ENCODE measurements around the gene MTA2.

MTA2 gene

DNA sequence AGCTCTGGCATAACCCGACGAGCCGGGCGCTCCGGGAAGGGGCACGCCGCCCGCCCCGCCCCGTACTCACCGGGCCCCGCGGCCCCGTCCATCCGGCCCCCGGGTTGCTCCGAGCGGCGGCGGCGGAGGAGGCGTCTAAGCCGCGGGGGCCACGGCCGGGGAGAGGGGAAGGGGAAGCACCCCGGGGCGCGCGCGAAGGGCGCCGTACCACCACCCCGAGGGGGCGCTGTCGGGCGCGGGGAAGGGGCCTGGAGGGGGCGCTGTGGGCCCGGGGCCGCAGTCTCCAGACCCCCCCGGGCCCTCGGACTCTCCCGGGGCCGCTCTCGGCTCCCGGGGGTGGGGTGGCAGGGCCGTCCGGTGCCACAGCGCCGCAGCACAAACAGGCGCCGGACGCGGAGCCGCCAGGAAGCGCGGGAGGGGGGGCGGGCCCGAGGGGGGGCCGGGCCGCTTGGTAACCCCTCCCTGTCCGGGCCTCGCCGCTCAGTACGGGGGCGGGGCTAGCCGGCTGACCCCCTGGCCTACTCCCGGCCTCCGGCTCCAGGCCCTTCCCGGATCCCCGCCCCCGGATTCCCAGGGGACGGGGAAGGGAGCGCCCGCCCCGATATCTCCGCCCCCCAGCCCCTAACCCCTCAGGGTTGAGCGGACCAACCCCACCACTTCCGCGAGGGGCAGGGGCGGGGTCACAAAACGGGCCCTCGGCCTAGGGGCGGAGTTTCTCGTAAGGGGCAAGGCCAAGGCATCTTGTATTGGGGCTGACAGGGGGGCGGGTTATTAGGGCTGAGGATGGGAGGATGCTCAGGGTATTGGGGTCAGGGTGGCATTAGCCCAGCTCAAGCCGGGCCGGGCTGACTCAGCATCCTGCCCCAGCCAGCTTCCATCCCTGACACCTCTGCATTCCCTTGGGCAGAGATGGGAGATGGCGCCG, 11.0 kb upstream of the MTA2 start, which contains the start of the genes EML3 and ROM1:
EML3 (minus strand) TSS at position 410 of the 925 bp plus-strand sequence; CDS start at position 92, 318 bp downstream.
ROM1 (plus strand) TSS at position 892 of the 925 bp plus-strand sequence; CDS start at position 917, 25 bp downstream.
- no peak for TF ChIP-seq EZH2 (IDR thresholded peaks at IDR 0.05; ENCODE audit: borderline replicate concordance, low read length)
- TF ChIP-seq, protein P1, sequence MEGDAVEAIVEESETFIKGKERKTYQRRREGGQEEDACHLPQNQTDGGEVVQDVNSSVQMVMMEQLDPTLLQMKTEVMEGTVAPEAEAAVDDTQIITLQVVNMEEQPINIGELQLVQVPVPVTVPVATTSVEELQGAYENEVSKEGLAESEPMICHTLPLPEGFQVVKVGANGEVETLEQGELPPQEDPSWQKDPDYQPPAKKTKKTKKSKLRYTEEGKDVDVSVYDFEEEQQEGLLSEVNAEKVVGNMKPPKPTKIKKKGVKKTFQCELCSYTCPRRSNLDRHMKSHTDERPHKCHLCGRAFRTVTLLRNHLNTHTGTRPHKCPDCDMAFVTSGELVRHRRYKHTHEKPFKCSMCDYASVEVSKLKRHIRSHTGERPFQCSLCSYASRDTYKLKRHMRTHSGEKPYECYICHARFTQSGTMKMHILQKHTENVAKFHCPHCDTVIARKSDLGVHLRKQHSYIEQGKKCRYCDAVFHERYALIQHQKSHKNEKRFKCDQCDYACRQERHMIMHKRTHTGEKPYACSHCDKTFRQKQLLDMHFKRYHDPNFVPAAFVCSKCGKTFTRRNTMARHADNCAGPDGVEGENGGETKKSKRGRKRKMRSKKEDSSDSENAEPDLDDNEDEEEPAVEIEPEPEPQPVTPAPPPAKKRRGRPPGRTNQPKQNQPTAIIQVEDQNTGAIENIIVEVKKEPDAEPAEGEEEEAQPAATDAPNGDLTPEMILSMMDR (IDR thresholded peaks at IDR 0.05; ENCODE audit: low read length) = peak; percentile 97
- H3K27ac ChIP-seq (ENCODE audit: low read depth, low read length, poor library complexity, severe bottlenecking) = peak within 1 kb of the TSS; percentile 73

DNA sequence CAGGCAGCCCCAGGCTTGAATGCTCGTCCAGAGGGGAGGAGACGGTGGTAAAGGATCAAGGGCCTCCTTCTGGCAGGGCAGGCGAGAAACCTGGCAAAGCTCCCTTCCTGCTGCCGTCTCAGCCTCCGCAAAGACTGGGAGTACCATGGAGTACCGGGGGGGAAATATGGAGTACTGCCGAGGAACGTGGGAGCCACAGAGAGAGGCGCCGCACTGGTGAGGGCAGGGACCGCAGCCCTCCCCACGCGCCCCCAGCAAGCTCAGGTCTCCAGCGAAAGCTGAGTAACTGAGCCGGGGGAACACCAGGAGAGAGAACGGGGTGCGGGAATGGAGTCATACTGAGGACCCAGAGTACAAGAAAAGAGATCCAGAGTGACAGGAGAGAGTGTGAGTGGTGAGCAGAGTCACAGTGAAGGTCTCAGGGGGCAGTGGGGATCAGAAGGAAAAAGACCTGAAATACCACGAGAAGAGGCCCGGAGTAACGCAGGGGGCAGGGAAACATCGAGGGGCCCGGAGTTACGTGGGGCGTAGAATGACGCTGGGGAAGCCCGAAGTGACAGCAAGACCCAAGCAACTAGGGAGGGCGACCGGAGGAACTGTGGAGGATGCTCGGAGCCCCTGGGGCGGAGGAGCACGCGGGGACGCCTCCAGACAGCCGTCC, 10.2 kb upstream of the MTA2 start:
- Histone ChIP-seq H3K4me3 (ENCODE audit: low read depth, low read length, poor library complexity, severe bottlenecking) (peak overlapping the region; percentile 78), H4K20me1 (ENCODE audit: insufficient read depth, low read length) (no peaks in the 10 kb centered on the region), H3K27me3 (ENCODE audit: insufficient read depth, low read length) (no peaks in the 10 kb centered on the region), H2AFZ (ENCODE audit: low read length) (no peak overlapping the region), H3K4me1 (ENCODE audit: insufficient read depth, low read length, severe bottlenecking) (peaks cover 39% of the 10 kb centered on the region), H3K9ac (ENCODE audit: low read length) (peak overlapping the region; percentile 94), H3K36me3 (ENCODE audit: insufficient read depth, low read length) (peaks cover 23% of the 10 kb centered on the region), H3K9me3 (ENCODE audit: low read length) (no peaks in the 10 kb centered on the region), H3F3A (ENCODE audit: insufficient read depth, low read length) (no peaks in the 10 kb centered on the region; the same call in 1 of the 2 replicates), H3K4me2 (ENCODE audit: low read length) (peak overlapping the region; percentile 94), H3K27ac (ENCODE audit: low read depth, low read length, poor library complexity, severe bottlenecking) (peak overlapping the region; percentile 73), H3K9me2 (ENCODE audit: low read depth, low read length) (no peaks in the 10 kb centered on the region), H3K79me2 (ENCODE audit: insufficient read depth, low read length) (no peaks in the 10 kb centered on the region)
- TF ChIP-seq EZH2 (IDR thresholded peaks at IDR 0.05; ENCODE audit: borderline replicate concordance, low read length) = no peak
- TF ChIP-seq, protein P1 (IDR thresholded peaks at IDR 0.05; ENCODE audit: low read length) = no peak; the same call in 1 of the 2 replicates

More for the DNA sequence above, 11.0 kb upstream of the MTA2 start, which contains the start of the genes EML3 and ROM1:
- Histone ChIP-seq H3K36me3 (ENCODE audit: insufficient read depth, low read length) (peaks cover 26% of the 10 kb centered on the region), H3K9ac (ENCODE audit: low read length) (peak within 1 kb of the TSS; percentile 94), H3F3A (ENCODE audit: insufficient read depth, low read length) (no peaks in the 10 kb centered on the region; the same call in 1 of the 2 replicates), H3K4me3 (ENCODE audit: low read depth, low read length, poor library complexity, severe bottlenecking) (peak within 1 kb of the TSS; percentile 78), H3K4me2 (ENCODE audit: low read length) (peak within 1 kb of the TSS; percentile 94), H3K4me1 (ENCODE audit: insufficient read depth, low read length, severe bottlenecking) (peaks cover 31% of the 10 kb centered on the region), H3K79me2 (ENCODE audit: insufficient read depth, low read length) (no peaks in the 10 kb centered on the region), H4K20me1 (ENCODE audit: insufficient read depth, low read length) (no peaks in the 10 kb centered on the region), H3K9me3 (ENCODE audit: low read length) (no peaks in the 10 kb centered on the region), H2AFZ (ENCODE audit: low read length) (no peak within 1 kb of the TSS), H3K27me3 (ENCODE audit: insufficient read depth, low read length) (no peaks in the 10 kb centered on the region), H3K9me2 (ENCODE audit: low read depth, low read length) (no peaks in the 10 kb centered on the region)

DNA sequence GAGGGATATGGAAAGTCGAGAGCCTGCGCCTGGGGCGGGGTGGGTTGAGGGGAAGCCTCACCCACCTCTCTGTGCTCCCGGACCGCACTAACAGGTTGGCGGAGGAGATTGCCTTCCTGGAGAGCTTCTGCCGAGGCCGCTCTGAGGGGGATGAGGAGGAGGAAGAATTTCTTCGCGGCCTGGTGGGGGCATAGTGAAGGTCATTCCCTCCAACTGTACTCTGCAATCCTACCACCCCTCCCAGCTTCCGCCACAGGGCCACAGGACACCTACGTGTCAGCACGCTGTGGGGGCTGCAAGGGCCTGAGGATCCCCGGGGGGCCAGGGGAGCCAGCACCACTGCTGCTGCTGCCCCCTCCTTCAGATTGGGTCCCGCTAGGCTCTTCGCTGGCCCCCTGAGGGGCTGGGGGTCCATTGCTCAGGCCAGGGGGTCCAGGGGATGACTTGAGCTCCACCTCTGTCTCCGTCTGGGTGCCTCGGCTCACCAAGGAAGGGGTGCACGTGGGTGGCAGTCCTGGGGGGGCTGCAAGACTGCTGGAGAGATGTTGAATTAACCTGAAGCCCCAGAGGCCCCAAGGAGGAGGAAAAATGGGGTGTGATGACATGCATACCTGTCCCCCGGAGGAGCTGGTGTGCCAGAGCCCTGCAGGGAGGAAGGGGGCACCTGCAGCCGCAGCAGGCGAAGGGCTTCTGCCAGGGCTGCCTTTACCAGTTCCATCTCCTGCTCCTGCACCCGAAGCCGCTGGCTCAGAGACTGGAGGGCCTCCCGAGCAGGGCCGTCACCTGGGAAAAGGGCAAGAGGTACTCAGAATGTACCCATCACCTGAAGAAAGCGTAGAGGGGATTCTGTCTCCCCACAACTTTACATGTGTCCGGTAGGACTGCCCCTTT, 9.4 kb upstream of the MTA2 start:
- Histone ChIP-seq H3K36me3 (ENCODE audit: insufficient read depth, low read length) (peaks cover 19% of the 10 kb centered on the region), H3K4me1 (ENCODE audit: insufficient read depth, low read length, severe bottlenecking) (peaks cover 40% of the 10 kb centered on the region), H3K79me2 (ENCODE audit: insufficient read depth, low read length) (no peaks in the 10 kb centered on the region), H3K27me3 (ENCODE audit: insufficient read depth, low read length) (no peaks in the 10 kb centered on the region), H2AFZ (ENCODE audit: low read length) (no peak overlapping the region), H3K4me2 (ENCODE audit: low read length) (peak overlapping the region; percentile 94), H3F3A (ENCODE audit: insufficient read depth, low read length) (no peaks in the 10 kb centered on the region; the same call in 1 of the 2 replicates), H3K9me3 (ENCODE audit: low read length) (no peaks in the 10 kb centered on the region), H3K9me2 (ENCODE audit: low read depth, low read length) (no peaks in the 10 kb centered on the region), H4K20me1 (ENCODE audit: insufficient read depth, low read length) (no peaks in the 10 kb centered on the region), H3K4me3 (ENCODE audit: low read depth, low read length, poor library complexity, severe bottlenecking) (peak overlapping the region; percentile 78), H3K9ac (ENCODE audit: low read length) (peak overlapping the region; percentile 94), H3K27ac (ENCODE audit: low read depth, low read length, poor library complexity, severe bottlenecking) (peak overlapping the region; percentile 73)
- TF ChIP-seq, protein P1 (IDR thresholded peaks at IDR 0.05; ENCODE audit: low read length) = no peak
- TF ChIP-seq EZH2 (IDR thresholded peaks at IDR 0.05; ENCODE audit: borderline replicate concordance, low read length) = no peak
